Peyer's patch (tissue), 4 donors: ENCODE data around the gene UNC13D.

Experiments used
- CTCF ChIP-seq, 6 experiments: fragments of 450-650 bp in 4 of 6; fragments of 200-600 bp in 2 of 6; sonication (generic) in 1 of 6; IDR thresholded peaks; one replicate each; pipeline ENCODE4 v1.5.1; 2017 to 2019; ENCODE audit warnings: antibody characterized with exemption in 6 of 6, mild to moderate bottlenecking in 3 of 6, moderate library complexity in 1 of 6
- POLR2A ChIP-seq, 2 donors: fragments of 450-650 bp; IDR thresholded peaks; one replicate each; pipeline ENCODE4 v1.5.1; 2017; ENCODE audit warnings: antibody characterized with exemption in 2 of 2, mild to moderate bottlenecking in 2 of 2, moderate library complexity in 2 of 2

- TF ChIP-seq POLR2A (IDR thresholded peaks at IDR 0.05) (no peak), CTCF (IDR thresholded peaks at IDR 0.05) (no peak)
These were observed 12.0 kb upstream of the UNC13D start for GRCh38 chr17:75856062-75856756.
